ENCODE results near the gene TH.

TH gene

DNA sequence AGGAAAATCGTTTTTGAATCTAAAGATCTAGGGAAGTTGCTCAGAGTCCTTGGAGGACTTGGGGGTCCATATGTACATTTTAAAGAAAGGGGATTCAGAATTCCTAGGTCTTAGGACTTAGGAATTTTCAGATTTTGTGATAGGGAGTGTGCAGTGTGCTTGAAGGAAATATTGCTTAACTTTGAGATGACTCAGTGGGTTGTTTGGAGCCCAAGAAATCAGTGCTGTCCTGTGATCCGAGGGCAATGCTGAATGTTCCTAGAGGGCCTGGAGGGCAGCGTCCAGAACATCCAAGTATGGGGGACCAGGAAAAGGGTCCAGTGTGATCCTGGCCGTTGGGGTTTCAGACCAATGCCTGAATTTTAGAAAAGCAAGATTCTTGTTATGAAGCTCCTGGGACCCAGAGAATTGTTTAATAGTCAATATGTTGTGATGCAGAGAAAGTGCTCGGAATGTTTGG, 29.3 kb downstream of the TH start:
- DNase-seq (ENCODE audit: low read depth in 2 of 2): no peak

- no peak for DNase-seq (ENCODE audit: low read depth in 2 of 2)
Observed at GRCh38 chr11:2140411-2141400, 30.9 kb downstream of the TH start.

GRCh38 chr11:2139621-2140337, 31.8 kb downstream of the TH start:
- DNase-seq (ENCODE audit: low read depth in 2 of 2): no peak

GRCh38 chr11:2139123-2139521, 32.5 kb downstream of the TH start, which contains the start of gene IGF2:
Gene IGF2, minus strand, starts transcription at chr11:2139389. Its CDS starts 3,866 bp downstream, at chr11:2135523.
- no peak for DNase-seq (ENCODE audit: low read depth in 2 of 2)

DNA sequence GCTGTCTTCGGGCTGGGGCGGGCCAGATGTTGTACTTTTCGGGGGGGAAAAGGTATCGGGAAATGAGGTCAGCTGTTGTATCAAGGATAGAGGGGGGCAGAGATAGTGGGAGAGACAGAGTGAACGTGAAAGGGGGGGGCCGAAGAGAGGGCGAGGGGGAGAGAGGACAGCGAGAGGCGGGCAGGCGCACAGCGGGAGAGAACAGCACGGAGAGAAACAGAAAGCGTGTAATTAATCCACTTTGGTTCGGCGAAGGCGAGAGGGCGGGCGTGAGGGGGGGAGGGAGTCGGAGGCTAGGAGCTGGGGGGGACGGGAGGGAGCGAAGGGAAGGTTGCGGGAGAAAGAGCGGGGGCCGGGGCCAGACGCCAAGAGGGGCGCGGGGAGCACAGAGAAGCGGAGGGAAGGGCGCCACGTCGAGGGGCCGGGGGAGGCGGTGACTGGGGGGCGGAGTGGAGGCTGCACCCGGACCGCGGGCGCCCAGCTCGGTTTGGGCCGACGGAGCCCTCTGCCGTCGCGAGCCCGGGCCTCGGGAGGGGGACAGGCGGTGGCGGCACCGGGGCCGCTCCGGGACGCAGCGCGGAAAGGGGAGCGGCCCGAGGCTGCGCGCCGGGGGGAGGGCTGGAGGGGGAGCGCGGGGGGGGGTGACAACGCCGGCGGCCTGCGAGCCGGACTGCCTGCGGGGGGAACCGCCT, 33.0 kb downstream of the TH start:
- no peak for DNase-seq (ENCODE audit: low read depth in 2 of 2)

GRCh38 chr11:2138068-2138430, 33.6 kb downstream of the TH start:
- no peak for DNase-seq (ENCODE audit: low read depth in 2 of 2)

GRCh38 chr11:2137202-2138067, 34.2 kb downstream of the TH start:
- DNase-seq (ENCODE audit: low read depth in 2 of 2): no peak

- no peak for DNase-seq (ENCODE audit: low read depth in 2 of 2)
Observed at GRCh38 chr11:2136952-2137201, 34.7 kb downstream of the TH start.

GRCh38 chr11:2136209-2136951, 35.2 kb downstream of the TH start:
- DNase-seq (ENCODE audit: low read depth in 2 of 2): no peak

GRCh38 chr11:2135648-2136201, 35.9 kb downstream of the TH start:
- no peak for DNase-seq (ENCODE audit: low read depth in 2 of 2)

DNA sequence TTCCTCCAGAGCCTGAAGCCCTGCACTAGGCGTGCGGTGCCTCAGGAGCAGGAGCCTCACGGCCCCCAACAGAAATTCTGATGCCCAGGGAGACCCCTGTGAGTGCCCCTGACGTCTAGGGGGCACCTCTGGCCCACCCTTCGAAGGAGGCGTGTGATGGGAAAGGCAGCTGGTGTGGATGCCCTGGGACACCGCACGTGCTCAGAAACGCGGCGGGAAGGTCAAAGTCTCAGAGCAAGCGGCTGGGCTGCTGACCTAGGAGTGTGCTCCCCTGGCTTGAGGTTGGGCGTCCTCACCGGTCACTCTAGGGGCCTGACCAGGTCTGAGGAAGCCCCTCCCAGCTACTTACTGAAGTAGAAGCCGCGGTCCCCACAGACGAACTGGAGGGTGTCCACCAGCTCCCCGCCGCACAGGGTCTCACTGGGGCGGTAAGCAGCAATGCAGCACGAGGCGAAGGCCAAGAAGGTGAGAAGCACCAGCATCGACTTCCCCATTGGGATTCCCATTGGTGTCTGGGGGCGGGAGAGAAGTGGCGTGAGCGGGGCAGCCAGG, 36.5 kb downstream of the TH start:
- DNase-seq (ENCODE audit: low read depth in 2 of 2): no peak

- no peak for DNase-seq (ENCODE audit: low read depth in 2 of 2)
Observed at GRCh38 chr11:2134022-2135010, 37.3 kb downstream of the TH start.

GRCh38 chr11:2133241-2134021, 38.2 kb downstream of the TH start:
- no peak for DNase-seq (ENCODE audit: low read depth in 2 of 2)

GRCh38 chr11:2132874-2133240, 38.8 kb downstream of the TH start:
- no peak for DNase-seq (ENCODE audit: low read depth in 2 of 2)

- no peak for DNase-seq (ENCODE audit: low read depth in 2 of 2)
Observed at GRCh38 chr11:2132246-2132645, 39.4 kb downstream of the TH start.

GRCh38 chr11:2131371-2132236, 40.0 kb downstream of the TH start:
- no peak for DNase-seq (ENCODE audit: low read depth in 2 of 2)

GRCh38 chr11:2130881-2131352, 40.7 kb downstream of the TH start:
- no peak for DNase-seq (ENCODE audit: low read depth in 2 of 2)

Data from fibroblast of skin of left quadriceps (primary cell).